Panc1 (cell line): Measurements from ENCODE around the gene TGFBI.

Experiments used
- REST ChIP-seq, 2 experiments: IDR thresholded peaks; 2 replicates each; pipeline ENCODE4 v1.6.1; 2011 to 2012; ENCODE audit warnings: low read depth in 2 of 2, control low read depth in 1 of 2, low read length in 1 of 2, mild to moderate bottlenecking in 1 of 2, moderate library complexity in 1 of 2; ENCODE audit not compliant: insufficient read depth in 1 of 2
- TF ChIP-seq, protein P1 (sequence below): fragments of 450-650 bp; IDR thresholded peaks from 2 replicates; pipeline ENCODE4 v1.5.1; 2017; ENCODE audit warnings: mild to moderate bottlenecking

DNA sequence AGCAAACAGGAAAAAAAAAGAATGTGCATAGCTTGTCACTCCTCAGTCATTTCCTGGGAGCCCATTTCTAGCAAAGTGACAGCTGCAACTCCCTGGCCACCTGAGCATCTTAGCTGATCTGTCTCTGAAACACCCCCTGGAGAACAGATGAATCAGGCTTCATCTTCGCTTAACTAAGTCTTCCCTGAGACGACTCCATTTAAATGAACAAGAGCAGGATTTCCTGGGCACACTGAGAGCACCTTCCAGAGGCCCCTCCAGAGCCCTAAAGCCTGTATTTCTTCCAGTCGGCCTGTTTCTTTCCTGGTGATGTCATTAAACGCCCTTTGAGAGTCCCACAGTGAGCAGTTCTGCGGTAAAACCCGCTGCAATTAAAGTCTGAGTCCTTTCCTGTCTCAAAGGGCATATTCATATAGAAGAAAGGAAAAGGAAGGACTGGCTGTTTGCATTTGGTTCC is 13.9 kb downstream of the TGFBI start:
- TF ChIP-seq, protein P1, sequence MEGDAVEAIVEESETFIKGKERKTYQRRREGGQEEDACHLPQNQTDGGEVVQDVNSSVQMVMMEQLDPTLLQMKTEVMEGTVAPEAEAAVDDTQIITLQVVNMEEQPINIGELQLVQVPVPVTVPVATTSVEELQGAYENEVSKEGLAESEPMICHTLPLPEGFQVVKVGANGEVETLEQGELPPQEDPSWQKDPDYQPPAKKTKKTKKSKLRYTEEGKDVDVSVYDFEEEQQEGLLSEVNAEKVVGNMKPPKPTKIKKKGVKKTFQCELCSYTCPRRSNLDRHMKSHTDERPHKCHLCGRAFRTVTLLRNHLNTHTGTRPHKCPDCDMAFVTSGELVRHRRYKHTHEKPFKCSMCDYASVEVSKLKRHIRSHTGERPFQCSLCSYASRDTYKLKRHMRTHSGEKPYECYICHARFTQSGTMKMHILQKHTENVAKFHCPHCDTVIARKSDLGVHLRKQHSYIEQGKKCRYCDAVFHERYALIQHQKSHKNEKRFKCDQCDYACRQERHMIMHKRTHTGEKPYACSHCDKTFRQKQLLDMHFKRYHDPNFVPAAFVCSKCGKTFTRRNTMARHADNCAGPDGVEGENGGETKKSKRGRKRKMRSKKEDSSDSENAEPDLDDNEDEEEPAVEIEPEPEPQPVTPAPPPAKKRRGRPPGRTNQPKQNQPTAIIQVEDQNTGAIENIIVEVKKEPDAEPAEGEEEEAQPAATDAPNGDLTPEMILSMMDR: no peak
- no peak for TF ChIP-seq REST (IDR thresholded peaks at IDR 0.05; ENCODE audit: insufficient read depth in 1 of 2, low read depth in 2 of 2, low read length in 1 of 2)
